HG03521 (cell line): ENCODE results near the gene CLCN4.

Source experiments
- ATAC-seq: cut with Tn5 transposase; IDR thresholded peaks from one replicate; pipeline ENCODE4 v1.9.1; 2021; ENCODE audit warnings: mild to moderate bottlenecking, moderate library complexity; ENCODE audit not compliant: unreplicated experiment

CLCN4 gene

GRCh38 chrX:10128386-10128785, 28.4 kb upstream of the CLCN4 start:
- ATAC-seq, result no peak

DNA sequence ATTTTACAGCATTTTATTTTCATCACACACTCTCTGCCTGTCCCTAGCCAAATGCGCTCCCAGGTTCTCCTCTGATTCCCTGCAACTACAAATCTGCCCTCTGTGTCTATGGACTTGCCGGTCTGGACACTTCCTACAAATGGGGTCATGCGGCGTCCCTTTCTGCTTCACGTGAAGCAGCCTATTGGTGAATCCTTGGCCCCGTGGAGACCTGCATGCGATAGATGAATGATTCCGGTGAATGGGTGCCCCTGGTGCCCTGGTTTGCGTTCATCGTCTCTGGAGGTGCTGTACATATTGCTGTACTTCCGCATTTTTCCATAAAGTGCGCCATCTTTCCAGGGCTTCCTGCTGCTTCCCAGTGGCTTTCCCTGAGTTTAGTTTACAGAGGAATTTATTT, 27.5 kb upstream of the CLCN4 start:
- no peak for ATAC-seq

DNA sequence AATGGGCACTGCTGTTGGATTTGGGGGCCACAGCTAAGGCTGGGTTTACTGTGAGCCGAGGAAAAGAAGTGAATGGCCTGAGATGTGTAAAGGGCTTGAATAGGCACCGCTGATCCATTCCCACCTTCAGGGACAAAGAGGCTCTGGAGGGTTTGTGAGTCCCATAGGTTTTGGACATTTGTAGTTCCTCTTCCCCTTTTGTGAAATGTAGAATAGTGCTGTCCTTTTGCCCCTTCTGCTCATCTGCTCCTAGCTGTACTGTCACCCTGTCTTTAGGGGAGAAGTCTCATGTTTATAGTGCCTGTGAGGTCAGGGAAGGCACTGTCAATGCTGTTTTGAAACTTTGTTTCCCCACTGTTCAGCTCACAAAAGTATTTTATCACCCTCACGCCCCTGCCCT, 26.4 kb upstream of the CLCN4 start:
- ATAC-seq, result no peak

- ATAC-seq, result no peak
Measured at GRCh38 chrX:10133980-10134676, 22.6 kb upstream of the CLCN4 start.

DNA sequence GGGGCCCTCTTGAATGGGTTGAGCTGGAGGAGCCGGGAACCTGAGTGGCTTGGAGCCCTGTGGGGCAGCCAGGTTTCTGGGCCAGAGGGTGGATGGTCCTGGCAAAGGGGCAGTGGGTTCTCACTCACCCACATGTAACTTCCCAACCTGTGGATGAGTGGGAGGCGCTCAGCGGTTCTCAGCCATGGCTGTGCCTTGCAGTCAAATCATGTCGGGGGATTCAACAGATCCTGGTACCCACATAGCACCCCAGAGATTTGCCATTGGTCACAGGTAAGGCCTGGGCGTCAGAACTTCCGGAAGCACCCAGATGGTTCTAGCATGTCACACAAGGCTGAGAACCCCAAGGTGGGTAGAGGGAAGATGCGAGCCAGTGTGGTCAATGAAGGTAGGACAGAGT, 21.9 kb upstream of the CLCN4 start:
- ATAC-seq, result no peak

GRCh38 chrX:10135561-10136399, 21.0 kb upstream of the CLCN4 start:
- no peak for ATAC-seq

DNA sequence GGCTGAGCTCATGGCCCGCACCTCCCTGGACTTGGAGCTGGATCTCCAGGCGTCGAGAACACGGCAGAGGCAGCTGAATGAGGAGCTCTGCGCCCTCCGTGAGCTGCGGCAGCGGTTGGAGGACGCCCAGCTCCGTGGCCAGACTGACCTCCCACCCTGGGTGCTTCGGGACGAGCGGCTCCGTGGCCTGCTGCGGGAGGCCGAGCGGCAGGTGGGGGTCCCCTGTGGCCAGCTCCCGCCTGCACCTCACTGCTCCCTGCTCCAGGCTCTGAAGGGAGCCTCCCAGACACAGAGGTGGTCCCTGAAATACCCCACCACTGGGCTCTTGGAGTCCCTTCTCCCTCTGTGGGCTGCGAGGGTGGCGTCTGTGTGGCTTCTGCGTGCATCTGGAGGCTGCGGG, 18.0 kb upstream of the CLCN4 start:
- ATAC-seq, result no peak

- ATAC-seq, result no peak
Measured at GRCh38 chrX:10140264-10140663, 16.5 kb upstream of the CLCN4 start.

GRCh38 chrX:10142041-10142599, 14.7 kb upstream of the CLCN4 start:
- no peak for ATAC-seq

- ATAC-seq, result no peak
Measured at GRCh38 chrX:10143071-10143983, 13.4 kb upstream of the CLCN4 start.

- no peak for ATAC-seq
Measured at GRCh38 chrX:10146346-10146745, 10.4 kb upstream of the CLCN4 start.

DNA sequence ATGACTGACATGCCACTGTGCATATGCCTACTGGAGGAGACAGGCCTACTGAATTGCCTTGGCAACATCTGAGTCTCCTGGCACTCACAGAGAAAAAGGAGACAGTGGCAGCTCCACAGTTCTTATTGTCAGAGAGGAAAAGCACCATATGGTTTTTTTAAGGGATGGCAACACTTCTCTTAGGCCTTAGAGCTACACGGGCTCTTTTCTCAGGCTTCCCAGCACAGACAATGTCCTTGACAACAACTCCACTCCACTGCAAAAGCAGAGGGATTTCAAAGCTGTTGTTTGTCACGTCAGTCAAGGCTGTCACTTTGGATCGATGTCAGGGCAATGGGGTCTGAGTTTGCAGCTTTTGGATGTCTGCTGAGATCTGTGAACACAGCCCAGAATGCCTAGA, 4.7 kb upstream of the CLCN4 start:
- no peak for ATAC-seq

DNA sequence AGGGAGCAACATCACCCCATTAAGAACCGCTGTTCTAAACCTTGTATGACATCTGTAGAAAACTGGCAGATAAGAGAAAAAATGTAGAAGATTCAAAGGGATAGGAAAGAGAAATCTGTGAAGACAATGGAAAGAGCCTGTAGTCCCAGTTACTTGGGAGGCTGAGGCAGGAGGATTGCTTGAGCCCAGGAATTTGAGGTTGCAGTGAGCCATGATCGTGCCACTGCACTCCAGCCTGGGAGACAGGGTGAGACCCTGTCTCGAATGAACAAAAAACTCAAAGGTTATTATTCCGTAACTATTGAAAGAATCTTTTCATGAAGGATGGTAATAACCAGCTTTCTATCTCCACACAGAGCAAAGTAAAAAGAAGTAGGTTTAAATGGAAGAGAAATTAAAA, 1.6 kb upstream of the CLCN4 start:
- ATAC-seq, result no peak

DNA sequence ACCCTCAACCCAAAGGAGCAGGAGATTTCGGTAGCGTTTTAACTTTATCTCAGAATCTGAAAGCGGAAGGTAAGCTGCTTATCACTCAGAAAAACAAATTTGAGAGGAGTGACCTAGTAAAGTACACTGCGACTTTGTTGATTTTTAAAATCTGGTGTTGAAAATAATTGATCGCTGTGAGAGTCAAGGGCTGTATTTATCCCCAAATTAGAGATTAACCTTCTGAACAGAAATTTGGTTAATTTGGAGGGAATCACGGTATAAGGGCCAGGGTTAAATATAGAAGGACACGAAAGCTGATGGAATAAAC, 212 bp downstream of the CLCN4 start:
- ATAC-seq, result no peak

DNA sequence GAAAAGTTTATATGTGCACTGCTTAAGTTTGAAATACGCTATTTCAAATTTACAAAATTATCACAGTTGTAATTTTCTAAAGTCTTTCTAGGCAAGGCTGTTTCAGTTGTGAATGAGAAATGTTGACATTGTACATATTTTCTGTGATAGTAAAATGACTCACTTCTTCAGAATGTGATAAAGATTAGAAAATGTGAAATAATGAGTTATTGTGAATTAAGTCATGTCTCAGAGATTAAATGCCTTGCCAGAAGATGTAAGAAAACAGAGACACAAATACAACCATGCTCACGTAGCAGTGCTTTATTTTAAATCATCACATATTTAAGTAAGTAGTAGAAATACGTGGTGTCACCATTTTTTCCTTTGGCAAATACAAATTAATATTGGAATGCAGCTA, 768 bp downstream of the CLCN4 start:
- no peak for ATAC-seq

- ATAC-seq, result peak; percentile 81
Measured at GRCh38 chrX:10158279-10159144, 1.7 kb downstream of the CLCN4 start.

- no peak for ATAC-seq
Measured at GRCh38 chrX:10159145-10159468, 2.3 kb downstream of the CLCN4 start.

DNA sequence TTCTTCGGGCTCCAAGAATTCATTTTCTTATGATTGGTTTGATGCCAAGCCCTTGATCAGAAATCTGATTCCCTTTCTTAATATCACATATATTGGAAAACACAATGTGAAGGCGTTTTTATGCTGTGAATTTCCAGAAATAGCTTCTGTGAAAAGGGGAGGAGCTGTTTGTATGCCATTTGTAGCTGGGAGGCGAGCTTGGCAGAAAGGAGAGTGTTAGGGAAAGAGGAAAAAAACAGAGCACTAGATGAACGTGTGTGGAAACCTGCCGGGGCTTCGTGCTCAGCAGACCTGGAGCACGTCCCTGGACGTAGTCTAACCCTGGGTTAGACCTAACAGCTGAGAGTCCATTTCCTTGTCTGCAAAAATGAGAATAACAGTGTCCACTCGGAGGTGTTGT, 3.4 kb downstream of the CLCN4 start:
- no peak for ATAC-seq

GRCh38 chrX:10163031-10163430, 6.3 kb downstream of the CLCN4 start:
- ATAC-seq, result no peak

DNA sequence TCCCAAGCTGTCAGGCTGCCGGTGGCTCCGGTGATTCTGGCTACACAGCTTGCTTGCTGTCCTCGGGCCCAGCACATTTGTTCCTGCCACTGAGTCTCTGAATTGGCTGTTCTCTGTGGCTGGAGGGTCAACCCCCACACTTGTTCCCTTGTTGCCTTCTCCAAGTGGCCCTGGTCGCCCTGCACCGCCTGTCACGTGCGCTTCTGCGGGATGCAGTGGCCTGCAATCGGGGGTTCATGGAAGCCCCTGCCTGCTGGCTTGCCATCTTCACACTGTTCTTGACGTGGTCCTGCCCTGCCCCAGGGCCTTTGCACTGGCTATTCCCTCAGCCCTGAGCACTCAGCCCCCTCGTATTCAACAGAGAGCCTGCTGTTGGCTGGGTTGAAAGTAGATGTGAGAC, 8.1 kb downstream of the CLCN4 start:
- ATAC-seq, result no peak
